Measurements from ENCODE around the gene JDP2. TPM values are rescaled to one million over a fixed set of nuclear protein-coding genes. Genes with fewer than 3 reads are reported as not detected.

JDP2 gene
- total RNA-seq, 2 donors from 2014 or later: 0.86 to 1.4 TPM

- no peaks in the 10 kb centered on the region for H3K36me3 Mint-ChIP-seq (ENCODE audit: low read depth)
- DNase-seq: no peak
- no peak for ATAC-seq
- H3K27me3 Mint-ChIP-seq: peaks cover 21% of the 10 kb centered on the region
- peaks cover 9% of the 10 kb centered on the region for H3K4me1 Mint-ChIP-seq
- H3K9me3 ChIP-seq (ENCODE audit: control insufficient read depth, low read length, poor library complexity, severe bottlenecking): no peaks in the 10 kb centered on the region
- no peak overlapping the region for H3K4me3 Mint-ChIP-seq
- no peak overlapping the region for H3K27ac Mint-ChIP-seq
These were observed 5.7 kb upstream of the JDP2 start for GRCh38 chr14:75422169-75422568.

GRCh38 chr14:75424496-75424895, 3.3 kb upstream of the JDP2 start:
- Mint-ChIP-seq H3K4me3 (no peak overlapping the region), H3K27me3 (peaks cover 24% of the 10 kb centered on the region), H3K36me3 (ENCODE audit: low read depth) (no peaks in the 10 kb centered on the region), H3K27ac (no peak overlapping the region), H3K4me1 (peaks cover 7% of the 10 kb centered on the region)
- DNase-seq (no peak), ATAC-seq (no peak)
- H3K9me3 ChIP-seq (ENCODE audit: control insufficient read depth, low read length, poor library complexity, severe bottlenecking): no peaks in the 10 kb centered on the region

GRCh38 chr14:75425446-75425845, 2.4 kb upstream of the JDP2 start:
- no peak overlapping the region for H3K4me3 Mint-ChIP-seq
- no peak overlapping the region for H3K27ac Mint-ChIP-seq
- ATAC-seq (no peak), DNase-seq (no peak)
- no peaks in the 10 kb centered on the region for H3K9me3 ChIP-seq (ENCODE audit: control insufficient read depth, low read length, poor library complexity, severe bottlenecking)
- no peaks in the 10 kb centered on the region for H3K4me1 Mint-ChIP-seq
- H3K27me3 Mint-ChIP-seq: peaks cover 34% of the 10 kb centered on the region
- H3K36me3 Mint-ChIP-seq (ENCODE audit: low read depth): no peaks in the 10 kb centered on the region

GRCh38 chr14:75426332-75427125, 1.3 kb upstream of the JDP2 start:
- H3K9me3 ChIP-seq (ENCODE audit: control insufficient read depth, low read length, poor library complexity, severe bottlenecking): no peaks in the 10 kb centered on the region
- ATAC-seq: peak; percentile 45
- Mint-ChIP-seq H3K27ac (no peak overlapping the region), H3K4me1 (no peaks in the 10 kb centered on the region), H3K4me3 (peak overlapping the region; percentile 77), H3K27me3 (peaks cover 39% of the 10 kb centered on the region), H3K36me3 (ENCODE audit: low read depth) (no peaks in the 10 kb centered on the region)
- no peak for DNase-seq

- no peak for DNase-seq
- Mint-ChIP-seq H3K4me1 (no peaks in the 10 kb centered on the region), H3K36me3 (ENCODE audit: low read depth) (no peaks in the 10 kb centered on the region), H3K4me3 (peak overlapping the region; percentile 77), H3K27me3 (peaks cover 39% of the 10 kb centered on the region), H3K27ac (no peak overlapping the region)
- H3K9me3 ChIP-seq (ENCODE audit: control insufficient read depth, low read length, poor library complexity, severe bottlenecking): no peaks in the 10 kb centered on the region
- ATAC-seq: no peak
These were observed 718 bp upstream of the JDP2 start for GRCh38 chr14:75427126-75427481.

GRCh38 chr14:75428230-75429104, 645 bp downstream of the JDP2 start:
- Mint-ChIP-seq H3K36me3 (ENCODE audit: low read depth) (no peaks in the 10 kb centered on the region), H3K4me1 (peaks cover 4% of the 10 kb centered on the region), H3K27me3 (peaks cover 46% of the 10 kb centered on the region), H3K4me3 (peak overlapping the region; percentile 89), H3K27ac (no peak overlapping the region)
- peak; percentile 43 for ATAC-seq
- DNase-seq: no peak
- no peaks in the 10 kb centered on the region for H3K9me3 ChIP-seq (ENCODE audit: control insufficient read depth, low read length, poor library complexity, severe bottlenecking)

GRCh38 chr14:75429562-75429961, 1.7 kb downstream of the JDP2 start:
- DNase-seq: no peak
- Mint-ChIP-seq H3K36me3 (ENCODE audit: low read depth) (no peaks in the 10 kb centered on the region), H3K4me3 (no peak overlapping the region), H3K4me1 (peaks cover 4% of the 10 kb centered on the region), H3K27me3 (peaks cover 48% of the 10 kb centered on the region), H3K27ac (no peak overlapping the region)
- no peak for ATAC-seq
- no peaks in the 10 kb centered on the region for H3K9me3 ChIP-seq (ENCODE audit: control insufficient read depth, low read length, poor library complexity, severe bottlenecking)

DNA sequence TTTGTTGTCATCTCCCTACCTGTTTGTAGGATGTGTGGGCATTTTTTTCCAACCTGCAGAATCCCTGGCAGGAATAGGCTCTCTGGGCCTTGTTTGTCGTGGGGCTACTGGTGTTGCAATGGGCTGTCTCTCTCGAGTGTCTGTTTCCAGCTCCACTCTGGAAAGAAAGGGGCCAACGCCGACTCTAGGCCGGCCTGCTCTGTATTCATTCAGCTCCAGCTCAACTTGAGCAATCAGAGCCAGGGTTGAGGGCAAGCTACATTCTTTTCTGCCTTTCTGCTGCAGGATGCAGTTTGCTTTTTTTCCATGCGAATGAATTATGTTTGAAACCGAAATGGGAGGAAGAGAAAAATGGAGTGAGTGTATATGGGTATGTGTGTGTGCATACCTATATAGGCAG, 2.3 kb downstream of the JDP2 start:
- ATAC-seq (no peak), DNase-seq (no peak)
- H3K4me1 Mint-ChIP-seq: peaks cover 4% of the 10 kb centered on the region
- no peaks in the 10 kb centered on the region for H3K9me3 ChIP-seq (ENCODE audit: control insufficient read depth, low read length, poor library complexity, severe bottlenecking)
- no peaks in the 10 kb centered on the region for H3K36me3 Mint-ChIP-seq (ENCODE audit: low read depth)
- peaks cover 50% of the 10 kb centered on the region for H3K27me3 Mint-ChIP-seq
- no peak overlapping the region for H3K4me3 Mint-ChIP-seq
- H3K27ac Mint-ChIP-seq: no peak overlapping the region

DNA sequence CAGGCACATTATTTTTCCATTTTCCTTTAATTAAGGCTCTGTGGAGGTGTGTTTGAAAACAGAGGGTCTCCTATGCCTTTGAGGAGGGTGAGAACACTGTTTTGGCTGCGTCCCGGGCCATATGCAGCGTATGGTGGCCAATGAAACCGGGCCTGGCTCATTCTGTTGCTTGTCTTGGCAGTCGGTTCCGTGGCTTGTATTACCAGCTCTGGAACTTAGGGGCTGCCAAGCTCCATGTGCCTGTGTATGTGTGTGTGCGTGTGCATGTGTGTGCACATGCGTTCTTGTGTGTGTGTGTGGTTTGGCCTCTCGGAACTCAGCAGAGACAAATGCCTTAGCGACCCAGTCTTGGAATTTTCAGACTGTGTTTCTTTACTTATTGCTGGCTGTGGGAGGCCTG, 2.7 kb downstream of the JDP2 start:
- no peaks in the 10 kb centered on the region for H3K9me3 ChIP-seq (ENCODE audit: control insufficient read depth, low read length, poor library complexity, severe bottlenecking)
- DNase-seq (no peak), ATAC-seq (no peak)
- H3K27me3 Mint-ChIP-seq: peaks cover 54% of the 10 kb centered on the region
- H3K4me3 Mint-ChIP-seq: no peak overlapping the region
- no peak overlapping the region for H3K27ac Mint-ChIP-seq
- H3K4me1 Mint-ChIP-seq: peaks cover 5% of the 10 kb centered on the region
- no peaks in the 10 kb centered on the region for H3K36me3 Mint-ChIP-seq (ENCODE audit: low read depth)

GRCh38 chr14:75430976-75431375, 3.2 kb downstream of the JDP2 start:
- ATAC-seq (no peak), DNase-seq (no peak)
- Mint-ChIP-seq H3K4me1 (peaks cover 8% of the 10 kb centered on the region), H3K4me3 (no peak overlapping the region), H3K36me3 (ENCODE audit: low read depth) (no peaks in the 10 kb centered on the region), H3K27ac (no peak overlapping the region), H3K27me3 (peaks cover 54% of the 10 kb centered on the region)
- H3K9me3 ChIP-seq (ENCODE audit: control insufficient read depth, low read length, poor library complexity, severe bottlenecking): no peaks in the 10 kb centered on the region

DNA sequence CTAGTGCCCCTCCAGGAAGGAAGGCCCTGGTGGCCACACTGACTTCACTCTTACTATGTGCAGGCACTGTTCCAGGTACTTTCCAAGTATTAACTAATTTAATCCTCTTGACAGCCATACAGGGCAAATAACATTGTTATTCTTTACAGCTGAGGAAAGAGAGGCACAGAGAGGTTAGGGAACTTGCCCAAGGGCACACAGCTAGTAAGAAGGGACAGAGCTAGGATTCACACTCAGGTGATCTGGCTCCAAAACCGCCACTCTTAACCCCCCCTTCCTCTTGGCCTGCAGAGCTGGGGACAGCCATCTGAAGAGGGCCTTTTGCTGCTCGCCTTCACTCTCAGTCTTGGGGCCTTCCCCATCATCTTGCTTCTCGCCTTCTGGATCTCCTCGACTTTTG, 4.0 kb downstream of the JDP2 start:
- no peak overlapping the region for H3K4me3 Mint-ChIP-seq

DNA sequence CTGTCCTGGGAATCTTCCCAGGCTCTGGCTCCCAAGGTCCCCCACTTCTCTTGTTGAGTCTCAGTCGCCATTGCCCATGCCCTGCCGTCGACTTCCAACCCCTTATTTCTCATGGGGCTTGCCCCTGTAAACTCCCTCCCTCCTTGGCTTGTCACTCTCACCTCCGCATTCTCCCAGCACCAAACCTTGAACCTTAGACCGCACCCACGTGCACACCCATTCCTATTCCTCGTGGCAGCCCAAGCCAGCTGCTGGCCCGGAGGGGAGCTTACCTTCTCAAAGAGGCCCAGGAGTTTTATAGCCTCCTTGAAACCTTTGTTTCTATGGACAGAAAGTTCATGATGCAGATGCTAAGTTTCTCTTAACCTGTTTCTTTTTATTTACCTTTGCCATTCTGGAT, 4.6 kb downstream of the JDP2 start:
- H3K9me3 ChIP-seq (ENCODE audit: control insufficient read depth, low read length, poor library complexity, severe bottlenecking): no peaks in the 10 kb centered on the region
- no peak overlapping the region for H3K4me3 Mint-ChIP-seq
- H3K36me3 Mint-ChIP-seq (ENCODE audit: low read depth): no peaks in the 10 kb centered on the region
- H3K27ac Mint-ChIP-seq: peak overlapping the region; percentile 11
- H3K4me1 Mint-ChIP-seq: peaks cover 8% of the 10 kb centered on the region
- H3K27me3 Mint-ChIP-seq: peaks cover 48% of the 10 kb centered on the region
- no peak for DNase-seq
- ATAC-seq: no peak

More for the DNA sequence above, 4.0 kb downstream of the JDP2 start:
- no peak for DNase-seq
- H3K27me3 Mint-ChIP-seq: peaks cover 50% of the 10 kb centered on the region
- H3K9me3 ChIP-seq (ENCODE audit: control insufficient read depth, low read length, poor library complexity, severe bottlenecking): no peaks in the 10 kb centered on the region
- H3K36me3 Mint-ChIP-seq (ENCODE audit: low read depth): no peaks in the 10 kb centered on the region
- H3K4me1 Mint-ChIP-seq: peaks cover 8% of the 10 kb centered on the region
- ATAC-seq: no peak
- peak overlapping the region; percentile 11 for H3K27ac Mint-ChIP-seq

DNA sequence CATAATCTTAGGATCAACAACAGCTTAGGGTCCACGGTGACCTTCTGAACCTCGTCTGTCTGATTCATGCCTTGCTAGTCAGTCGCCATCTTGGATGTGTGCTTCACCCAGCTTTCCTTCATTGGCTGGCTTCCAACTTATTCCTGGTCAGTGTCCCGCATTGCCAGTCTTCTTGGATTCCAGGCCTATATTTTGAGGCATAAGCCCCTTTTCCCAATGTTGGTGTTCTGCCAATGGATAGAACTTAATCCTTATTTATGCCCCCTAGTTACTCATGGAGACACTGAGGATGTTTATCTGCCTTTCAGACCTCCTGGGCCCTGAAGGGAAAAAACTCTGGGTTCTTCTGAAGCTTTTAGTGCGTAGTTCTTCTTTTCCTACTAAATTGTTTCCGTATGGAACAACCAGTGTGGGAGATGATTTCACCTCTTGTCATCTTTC, 5.8 kb downstream of the JDP2 start:
- Mint-ChIP-seq H3K4me1 (peaks cover 10% of the 10 kb centered on the region), H3K36me3 (ENCODE audit: low read depth) (no peaks in the 10 kb centered on the region), H3K27ac (no peak overlapping the region), H3K27me3 (peaks cover 48% of the 10 kb centered on the region), H3K4me3 (no peak overlapping the region)
- ATAC-seq (no peak), DNase-seq (no peak)
- no peaks in the 10 kb centered on the region for H3K9me3 ChIP-seq (ENCODE audit: control insufficient read depth, low read length, poor library complexity, severe bottlenecking)
